ENCODE measurements around the gene SLC34A3. TPM values are rescaled to one million over a fixed set of nuclear protein-coding genes. Genes with fewer than 3 reads are reported as not detected.

SLC34A3 gene
- total and polyA plus RNA-seq, 2 of the 8 experiments (the other 6 are each of a cell fraction or from before 2014, with no cell fraction given), result 0.08 TPM; not detected in 1

DNA sequence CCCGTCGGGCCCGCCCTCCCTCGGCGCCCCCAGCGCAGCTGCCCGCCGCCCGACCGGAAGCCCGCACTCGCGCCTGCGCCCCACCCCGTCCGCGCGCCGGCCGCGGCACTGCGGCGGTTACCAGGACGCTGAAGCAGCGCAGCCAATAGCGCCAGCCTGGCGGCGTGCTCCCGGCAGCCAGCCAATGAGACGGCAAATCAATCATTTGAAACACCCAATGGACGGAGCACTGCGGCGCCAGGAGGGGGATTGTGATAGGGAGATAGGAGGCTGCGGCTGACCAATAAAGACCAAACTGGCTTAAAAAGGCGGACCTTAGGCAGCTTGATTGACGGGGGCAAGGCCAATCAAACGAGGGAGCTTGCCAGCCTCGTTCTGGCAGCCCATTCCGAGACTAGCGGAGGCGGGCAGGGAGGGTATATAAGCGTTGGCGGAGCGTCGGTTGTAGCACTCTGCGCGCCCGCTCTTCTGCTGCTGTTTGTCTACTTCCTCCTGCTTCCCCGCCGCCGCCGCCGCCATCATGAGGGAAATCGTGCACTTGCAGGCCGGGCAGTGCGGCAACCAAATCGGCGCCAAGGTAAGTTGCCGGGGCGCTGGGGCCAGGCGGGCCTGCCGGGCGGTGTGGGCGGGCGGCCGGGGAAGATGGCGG is 10.3 kb downstream of the SLC34A3 start, which contains the start of gene TUBB4B (continued):
- TF ChIP-seq, protein P1, sequence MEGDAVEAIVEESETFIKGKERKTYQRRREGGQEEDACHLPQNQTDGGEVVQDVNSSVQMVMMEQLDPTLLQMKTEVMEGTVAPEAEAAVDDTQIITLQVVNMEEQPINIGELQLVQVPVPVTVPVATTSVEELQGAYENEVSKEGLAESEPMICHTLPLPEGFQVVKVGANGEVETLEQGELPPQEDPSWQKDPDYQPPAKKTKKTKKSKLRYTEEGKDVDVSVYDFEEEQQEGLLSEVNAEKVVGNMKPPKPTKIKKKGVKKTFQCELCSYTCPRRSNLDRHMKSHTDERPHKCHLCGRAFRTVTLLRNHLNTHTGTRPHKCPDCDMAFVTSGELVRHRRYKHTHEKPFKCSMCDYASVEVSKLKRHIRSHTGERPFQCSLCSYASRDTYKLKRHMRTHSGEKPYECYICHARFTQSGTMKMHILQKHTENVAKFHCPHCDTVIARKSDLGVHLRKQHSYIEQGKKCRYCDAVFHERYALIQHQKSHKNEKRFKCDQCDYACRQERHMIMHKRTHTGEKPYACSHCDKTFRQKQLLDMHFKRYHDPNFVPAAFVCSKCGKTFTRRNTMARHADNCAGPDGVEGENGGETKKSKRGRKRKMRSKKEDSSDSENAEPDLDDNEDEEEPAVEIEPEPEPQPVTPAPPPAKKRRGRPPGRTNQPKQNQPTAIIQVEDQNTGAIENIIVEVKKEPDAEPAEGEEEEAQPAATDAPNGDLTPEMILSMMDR (IDR thresholded peaks at IDR 0.05; ENCODE audit: control extremely low read depth in 1 of 3, insufficient read depth in 1 of 3, low read depth in 1 of 3, low read length in 3 of 3), result no peak
- TF ChIP-seq KDM1A (IDR thresholded peaks at IDR 0.05; ENCODE audit: borderline replicate concordance, low read length), result no peak

All from H1 (cell line).